ENCODE results near the gene FIG4. TPM values are rescaled to one million over a fixed set of nuclear protein-coding genes. Genes with fewer than 3 reads are reported as not detected.

Gene FIG4
- polyA plus RNA-seq (8.6 to 12.8 TPM (median 12.6 TPM) in 3 replicates), polyA minus RNA-seq (3.4 to 14.8 TPM (median 10.9 TPM) in 3 replicates)
- 26.1 TPM for polyA plus RNA-seq (2011; ENCODE audit: low read depth)
- polyA plus RNA-seq (2011; cell fraction: cytosol; rRNA removed), result 8.4 and 14.1 TPM in 2 replicates
- 13.2 and 15.0 TPM in 2 replicates for polyA plus RNA-seq (2011; cell fraction: nucleus; rRNA removed)
- polyA plus RNA-seq (2012; ENCODE audit: low replicate concordance), result 7.4 and 10.7 TPM in 2 replicates
- 9.8 TPM for polyA minus RNA-seq (2011; cell fraction: cytosol; rRNA and poly(A)+ RNA removed)
- polyA minus RNA-seq (2011; cell fraction: nucleus; rRNA and poly(A)+ RNA removed), result 8.1 and 20.2 TPM in 2 replicates

- Histone ChIP-seq H3K9me1 (ENCODE audit: control insufficient read depth, extremely low read depth, insufficient read depth, low read length) (no peaks in the 10 kb centered on the region), H3K27me3 (ENCODE audit: control insufficient read depth, extremely low read depth, insufficient read depth, low read length) (no peaks in the 10 kb centered on the region), H3K27ac (ENCODE audit: control insufficient read depth, insufficient read depth, low read length) (peak within 1 kb of the TSS; percentile 83), H3K9ac (ENCODE audit: control insufficient read depth, extremely low read depth, insufficient read depth, low read length) (peak within 1 kb of the TSS; percentile 81), H3K4me2 (ENCODE audit: control insufficient read depth, extremely low read depth, insufficient read depth, low read depth, low read length) (peak within 1 kb of the TSS; percentile 99), H4K20me1 (ENCODE audit: control insufficient read depth, extremely low read depth, insufficient read depth, low read length) (no peaks in the 10 kb centered on the region), H3K9me3 (ENCODE audit: control insufficient read depth, low read depth, low read length) (no peaks in the 10 kb centered on the region), H3K36me3 (ENCODE audit: control insufficient read depth in 2 of 2, extremely low read depth in 1 of 2, insufficient read depth in 2 of 2, low read length in 2 of 2) (no peaks in the 10 kb centered on the region), H3K79me2 (ENCODE audit: control insufficient read depth, insufficient read depth, low read length) (no peaks in the 10 kb centered on the region), H2AFZ (ENCODE audit: control insufficient read depth, low read length) (peak within 1 kb of the TSS; percentile 97), H3K4me1 (ENCODE audit: control insufficient read depth, extremely low read depth, insufficient read depth, low read length) (peaks cover 21% of the 10 kb centered on the region), H3K4me3 (ENCODE audit: control insufficient read depth in 2 of 3, extremely low read depth in 1 of 3, insufficient read depth in 2 of 3, low read depth in 1 of 3, low read length in 3 of 3) (peak within 1 kb of the TSS; percentile 63 to 97 (median 83))
- FAIRE-seq (peak; percentile 84), DNase-seq (ENCODE audit: low read depth, low spot score) (peak; percentile 57)
- TF ChIP-seq EZH2 (IDR thresholded peaks at IDR 0.05; ENCODE audit: low read length) (no peak), CTCF (optimal IDR thresholded peaks at IDR 0.05 in 1 of 3, IDR thresholded peaks at IDR 0.05 in 1 of 3, conservative IDR thresholded peaks at IDR 0.05 in 1 of 3; ENCODE audit: extremely low read depth in 1 of 3, insufficient read depth in 2 of 3, low read length in 3 of 3) (peak; percentile 7 to 56 (median 11))
- dilution Hi-C loops (cut with MboI; ENCODE audit: extremely low pct_ligation_motif_present, low sequenced_read_pairs), result no loop called here
These were observed at the start of gene FIG4, which contains the start of gene AK9 for GRCh38 chr6:109690737-109691621. Gene FIG4 (plus strand): TSS chr6:109691296. CDS start chr6:109691436, 140 bp downstream. Gene AK9 (minus strand): TSS chr6:109691202. CDS start chr6:109675745, 15,457 bp downstream.

GRCh38 chr6:109644131-109644530 is 47.0 kb upstream of the FIG4 start:
- no peaks in the 10 kb centered on the region for H3K4me1 ChIP-seq (ENCODE audit: control insufficient read depth, extremely low read depth, insufficient read depth, low read length)
- H3K27ac ChIP-seq (ENCODE audit: control insufficient read depth, insufficient read depth, low read length), result no peak overlapping the region
- H3K9me3 ChIP-seq (ENCODE audit: control insufficient read depth, low read depth, low read length), result no peaks in the 10 kb centered on the region
- H3K4me2 ChIP-seq (ENCODE audit: control insufficient read depth, extremely low read depth, insufficient read depth, low read depth, low read length), result no peak overlapping the region
- no peaks in the 10 kb centered on the region for H3K79me2 ChIP-seq (ENCODE audit: control insufficient read depth, insufficient read depth, low read length)
- dilution Hi-C loops (cut with MboI; ENCODE audit: extremely low pct_ligation_motif_present, low sequenced_read_pairs), result no loop called here
- TF ChIP-seq EZH2 (IDR thresholded peaks at IDR 0.05; ENCODE audit: low read length), result no peak
- TF ChIP-seq CTCF (optimal IDR thresholded peaks at IDR 0.05 in 1 of 3, IDR thresholded peaks at IDR 0.05 in 1 of 3, conservative IDR thresholded peaks at IDR 0.05 in 1 of 3; ENCODE audit: extremely low read depth in 1 of 3, insufficient read depth in 2 of 3, low read length in 3 of 3), result no peak
- no peak overlapping the region for H2AFZ ChIP-seq (ENCODE audit: control insufficient read depth, low read length)
- H3K9me1 ChIP-seq (ENCODE audit: control insufficient read depth, extremely low read depth, insufficient read depth, low read length), result no peaks in the 10 kb centered on the region
- H4K20me1 ChIP-seq (ENCODE audit: control insufficient read depth, extremely low read depth, insufficient read depth, low read length), result no peaks in the 10 kb centered on the region
- no peak for FAIRE-seq
- H3K9ac ChIP-seq (ENCODE audit: control insufficient read depth, extremely low read depth, insufficient read depth, low read length), result no peak overlapping the region
- no peak overlapping the region for H3K4me3 ChIP-seq (ENCODE audit: control insufficient read depth in 2 of 3, extremely low read depth in 1 of 3, insufficient read depth in 2 of 3, low read depth in 1 of 3, low read length in 3 of 3)
- no peaks in the 10 kb centered on the region for H3K27me3 ChIP-seq (ENCODE audit: control insufficient read depth, extremely low read depth, insufficient read depth, low read length)
- H3K36me3 ChIP-seq (ENCODE audit: control insufficient read depth in 2 of 2, extremely low read depth in 1 of 2, insufficient read depth in 2 of 2, low read length in 2 of 2), result no peaks in the 10 kb centered on the region
- DNase-seq (ENCODE audit: low read depth, low spot score), result no peak
